Endothelial cell of umbilical vein (primary cell): ENCODE measurements around the gene MRPS14. TPM values are rescaled to one million over a fixed set of nuclear protein-coding genes. Genes with fewer than 3 reads are reported as not detected.
A peak's percentile ranks its signal among the peaks of the same experiment; 100 is the strongest.

ENCODE experiments used
- BruUV-seq: library from RNA; stranded (reverse); fragments of 400-500 nt; replicated peaks from 2 replicates; lab custom pipeline; 2021; lab: Mats Ljungman, UMichigan
- CTCF ChIA-PET: fragments of 300-600, 350-600 bp; sonication (Branson Sonifier 250); formaldehyde crosslinking; loops from one replicate; lab custom pipeline; 2021; ENCODE audit warnings: antibody characterized with exemption, inconsistent platforms; lab: Charles Lee
- POLR2A ChIA-PET: fragments of 300-600, 350-600 bp; sonication (Branson Sonifier 250); formaldehyde crosslinking; loops from one replicate; lab custom pipeline; 2021; ENCODE audit warnings: antibody characterized with exemption, inconsistent platforms; lab: Charles Lee
- DNase-seq: peaks from one replicate; pipeline ENCODE4 v3.0.0-alpha.2; 2011; ENCODE audit warnings: low read depth, low spot score
- FAIRE-seq: peaks from 2 replicates; lab custom pipeline; 2011; peaks lifted over from hg19 to GRCh38; lab: Jason Lieb, UNC
- H2AFZ ChIP-seq: 2 replicates; pipeline ENCODE4 v1.6.0; 2012; ENCODE audit warnings: low read depth, low read length, control low read depth, inconsistent platforms
- H3K27ac ChIP-seq: 2 replicates; pipeline ENCODE4 v1.5.1; 2011; ENCODE audit warnings: low read depth, mild to moderate bottlenecking, control low read depth, low read length, moderate library complexity; ENCODE audit not compliant: insufficient read depth
- H3K27me3 ChIP-seq, 2 experiments: 2 replicates each; pipeline versions ENCODE4 v1.6.0 to v1.6.1; 2011; ENCODE audit warnings: low read length in 2 of 2, mixed read lengths in 1 of 2; ENCODE audit not compliant: control insufficient read depth in 2 of 2, insufficient read depth in 2 of 2
- H3K36me3 ChIP-seq, 2 experiments: 2 replicates in 1 of 2; 3 replicates in 1 of 2; pipeline ENCODE4 v1.5.1; 2011; ENCODE audit warnings: low read length in 2 of 2, mild to moderate bottlenecking in 1 of 2, moderate library complexity in 1 of 2; ENCODE audit not compliant: control insufficient read depth in 2 of 2, insufficient read depth in 2 of 2; ENCODE audit errors: extremely low read depth in 1 of 2
- H3K4me1 ChIP-seq: 3 replicates; pipeline ENCODE4 v1.5.1; 2011; ENCODE audit warnings: mild to moderate bottlenecking, low read length; ENCODE audit not compliant: control insufficient read depth, insufficient read depth; ENCODE audit errors: extremely low read depth
- H3K4me2 ChIP-seq: 2 replicates; pipeline ENCODE4 v1.6.1; 2011; ENCODE audit warnings: low read length, control low read depth, mixed read lengths; ENCODE audit not compliant: insufficient read depth
- H3K4me3 ChIP-seq, 3 experiments: fragments of 200-600 bp in 1 of 3; sonication (generic), shearing (Covaris generic) in 1 of 3; replicated peaks in 1 of 3; 2 replicates each; pipeline ENCODE4 v1.5.1; 2011 to 2016; ENCODE audit warnings: control low read depth in 3 of 3, low read length in 3 of 3, mild to moderate bottlenecking in 2 of 3, inconsistent platforms in 1 of 3, low read depth in 1 of 3, moderate library complexity in 1 of 3; ENCODE audit not compliant: insufficient read depth in 1 of 3
- H3K79me2 ChIP-seq: 2 replicates; pipeline ENCODE4 v1.6.0; 2012; ENCODE audit warnings: low read length, inconsistent platforms; ENCODE audit not compliant: control insufficient read depth, insufficient read depth
- H3K9ac ChIP-seq: replicated peaks from 2 replicates; pipeline ENCODE3; 2011; ENCODE audit warnings: low read length, control low read depth; ENCODE audit not compliant: insufficient read depth; ENCODE audit errors: extremely low read depth
- H3K9me1 ChIP-seq: replicated peaks from 3 replicates; pipeline ENCODE4 v1.6.0; 2011; ENCODE audit warnings: mild to moderate bottlenecking, low read length; ENCODE audit not compliant: control insufficient read depth, insufficient read depth; ENCODE audit errors: extremely low read depth
- H3K9me3 ChIP-seq: replicated peaks from 2 replicates; pipeline ENCODE4 v1.5.1; 2012; ENCODE audit warnings: low read length, inconsistent platforms; ENCODE audit not compliant: control insufficient read depth, insufficient read depth
- H4K20me1 ChIP-seq: replicated peaks from 2 replicates; pipeline ENCODE3; 2011; ENCODE audit warnings: mild to moderate bottlenecking, low read length; ENCODE audit not compliant: control insufficient read depth, insufficient read depth; ENCODE audit errors: extremely low read depth
- CTCF ChIP-seq, 2 donors: IDR thresholded peaks; 1 replicate in 1 of 2; 2 replicates in 1 of 2; pipeline ENCODE4 v1.5.1; 2011; ENCODE audit warnings: low read length in 2 of 2, mild to moderate bottlenecking in 2 of 2, moderate library complexity in 2 of 2, control low read depth in 1 of 2, inconsistent platforms in 1 of 2, low read depth in 1 of 2; ENCODE audit not compliant: insufficient read depth in 1 of 2; ENCODE audit errors: extremely low read depth in 1 of 2
- EZH2 ChIP-seq: IDR thresholded peaks from 2 replicates; pipeline ENCODE4 v1.6.1; 2012; ENCODE audit warnings: borderline replicate concordance, low read depth, mild to moderate bottlenecking, moderate library complexity, low read length, inconsistent platforms; ENCODE audit not compliant: severe bottlenecking
- FOS ChIP-seq: IDR thresholded peaks from 2 replicates; pipeline ENCODE4 v1.6.1; 2011; ENCODE audit warnings: mild to moderate bottlenecking, low read length, moderate library complexity, borderline replicate concordance; ENCODE audit not compliant: insufficient read depth
- GATA2 ChIP-seq: IDR thresholded peaks from 2 replicates; pipeline ENCODE4 v1.7.0; 2011; ENCODE audit warnings: low read depth, mild to moderate bottlenecking, moderate library complexity, mixed read lengths, low read length; ENCODE audit not compliant: insufficient read length, insufficient read depth
- JUN ChIP-seq: IDR thresholded peaks from 2 replicates; pipeline ENCODE4 v1.6.1; 2011; ENCODE audit warnings: borderline replicate concordance, low read depth; ENCODE audit not compliant: insufficient read length, insufficient read depth
- MAX ChIP-seq: IDR thresholded peaks from 2 replicates; pipeline ENCODE4 v1.6.1; 2011; ENCODE audit not compliant: insufficient read depth, insufficient read length
- MYC ChIP-seq: IDR thresholded peaks from one replicate; pipeline ENCODE4 v1.6.1; 2011; ENCODE audit warnings: mild to moderate bottlenecking, low read depth, low read length
- POLR2A ChIP-seq: IDR thresholded peaks from 2 replicates; pipeline ENCODE4 v1.6.1; 2012; ENCODE audit warnings: low read depth, mild to moderate bottlenecking, control low read depth, low read length
- POLR2AphosphoS5 ChIP-seq: IDR thresholded peaks from 2 replicates; pipeline ENCODE4 v1.6.1; 2012; ENCODE audit warnings: low read depth, mild to moderate bottlenecking, control low read depth, low read length, moderate library complexity; ENCODE audit not compliant: insufficient read depth
- dilution Hi-C: fragments of 300-500 bp; cut with MboI; formaldehyde crosslinking; loops from one replicate; pipeline ENCODE4 v1.15.0; 2019; ENCODE audit warnings: low sequenced_read_pairs; ENCODE audit not compliant: extremely low pct_ligation_motif_present
- intact Hi-C: fragments of 100-400 bp; cut with micrococcal nuclease; formaldehyde crosslinking; loops from one replicate; pipeline ENCODE4 v1.10.0; 2022
- polyA plus RNA-seq, 4 experiments: library from polyadenylated mRNA; depleted of rRNA in 3 of 4; stranded (reverse) in 3 of 4; unstranded in 1 of 4; fragments of >200 nt; gene quantifications; 2 replicates each; pipeline versions ENCODE4 v1.2.1 to v1.2.3, GENCODE V29; 2011 to 2012; ENCODE audit warnings: missing spikeins in 1 of 4
- total RNA-seq: library from RNA; stranded (reverse); gene quantifications from 2 replicates; pipeline ENCODE4 v1.2.3, GENCODE V29; 2021

The MRPS14 gene
- total and polyA plus RNA-seq, 2 donors (not counting 3 experiments of a cell fraction or from before 2014, with no cell fraction given) = 29.5 to 31.8 TPM

- no peak overlapping the region for H3K4me2 ChIP-seq
- no peak for TF ChIP-seq POLR2A
- no peak for TF ChIP-seq GATA2
- no peak for TF ChIP-seq FOS
- no peak for TF ChIP-seq EZH2
- no peak for TF ChIP-seq CTCF (IDR thresholded peaks at IDR 0.05; ENCODE audit: extremely low read depth in 1 of 2, insufficient read depth in 1 of 2, low read depth in 1 of 2, low read length in 2 of 2)
- no peak for TF ChIP-seq MYC
- TF ChIP-seq MAX = no peak
- TF ChIP-seq POLR2AphosphoS5 = no peak
- TF ChIP-seq JUN = no peak
- H3K27ac ChIP-seq = no peak overlapping the region
- no TSS peak for BruUV-seq
- POLR2A ChIA-PET = no interaction called here
- H3K9me3 ChIP-seq = no peaks in the 10 kb centered on the region
- H3K36me3 ChIP-seq = no peaks in the 10 kb centered on the region
- H4K20me1 ChIP-seq = no peaks in the 10 kb centered on the region
- dilution Hi-C loops (no loop called here), intact Hi-C loops (no loop called here)
- DNase-seq = no peak
- H3K27me3 ChIP-seq = no peaks in the 10 kb centered on the region
- no peaks in the 10 kb centered on the region for H3K79me2 ChIP-seq
- peaks cover 28% of the 10 kb centered on the region for H3K4me1 ChIP-seq
- H3K9ac ChIP-seq = no peak overlapping the region
- CTCF ChIA-PET = interaction anchor here (1.0 to 1.3 kb wide), 3 partner anchors 11 to 18 kb away, joined by 3 to 5 read pairs (median 5); no protein-coding TSS in a partner anchor
- peak; percentile 4 for FAIRE-seq
- H2AFZ ChIP-seq = no peak overlapping the region
- no peak overlapping the region for H3K4me3 ChIP-seq
- no peaks in the 10 kb centered on the region for H3K9me1 ChIP-seq
These were observed 57.7 kb downstream of the MRPS14 start for GRCh38 chr1:174965362-174966007.
